ENCODE measurements around the gene COPA.
A peak's percentile ranks its signal among the peaks of the same experiment; 100 is the strongest.

COPA gene

DNA sequence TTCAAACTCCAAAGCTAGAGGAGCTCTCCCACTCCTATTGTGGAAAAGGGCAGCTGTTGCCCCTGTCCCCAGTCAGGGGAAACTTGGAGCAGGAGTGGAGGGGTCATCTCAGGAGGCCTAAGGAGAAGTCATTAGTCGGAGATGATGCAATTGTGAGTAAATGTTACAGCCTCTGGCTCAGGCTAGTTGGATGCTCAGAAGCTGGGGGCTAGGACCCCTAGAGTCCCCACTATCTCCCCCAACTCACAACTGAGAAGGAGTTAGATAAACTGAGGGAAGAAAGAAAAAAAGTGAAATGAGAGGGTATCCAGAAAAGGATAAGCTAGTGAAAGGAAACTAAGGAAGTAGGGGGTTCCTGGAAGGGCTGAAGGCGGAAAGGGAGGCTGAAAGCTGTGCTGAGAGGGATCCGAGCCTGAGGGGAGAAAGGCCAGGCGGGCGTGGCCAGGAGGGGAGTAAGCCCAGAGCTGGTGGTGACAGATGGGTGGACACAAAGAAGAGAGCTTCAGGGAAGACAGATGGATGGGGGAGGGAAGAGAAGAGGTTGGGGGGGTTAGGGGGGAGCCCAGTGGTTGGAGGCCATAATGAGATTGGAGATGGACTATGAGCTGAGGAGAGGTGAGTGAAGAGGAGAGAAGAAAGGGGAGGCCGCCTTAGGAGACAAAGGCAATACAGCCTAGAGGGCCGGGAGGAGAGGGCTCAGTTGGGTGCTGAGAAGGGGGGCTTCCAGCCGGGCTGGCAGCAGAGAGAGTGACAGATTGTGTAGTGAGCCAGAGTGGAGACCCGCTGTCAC, 19.3 kb upstream of the COPA start:
- DNase-seq (ENCODE audit: low spot score), result no peak

DNA sequence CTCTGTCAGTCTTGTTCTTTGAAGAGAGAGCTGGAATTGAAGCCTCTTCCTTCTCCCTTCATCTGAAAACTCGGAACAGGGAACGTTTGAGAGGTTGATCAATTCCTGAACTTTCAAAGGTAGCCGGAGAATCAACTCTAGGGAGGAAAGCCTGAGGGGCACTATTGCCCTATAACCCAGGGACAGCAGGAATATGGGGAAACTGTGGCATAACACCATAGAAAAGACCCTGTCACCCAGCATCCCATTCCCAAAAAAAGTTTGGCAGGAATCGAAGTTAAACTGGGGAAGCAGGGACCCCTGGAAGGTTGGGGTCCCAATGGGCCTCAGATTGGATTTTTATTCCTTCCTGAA, 18.7 kb upstream of the COPA start:
- DNase-seq (ENCODE audit: low spot score), result no peak

DNA sequence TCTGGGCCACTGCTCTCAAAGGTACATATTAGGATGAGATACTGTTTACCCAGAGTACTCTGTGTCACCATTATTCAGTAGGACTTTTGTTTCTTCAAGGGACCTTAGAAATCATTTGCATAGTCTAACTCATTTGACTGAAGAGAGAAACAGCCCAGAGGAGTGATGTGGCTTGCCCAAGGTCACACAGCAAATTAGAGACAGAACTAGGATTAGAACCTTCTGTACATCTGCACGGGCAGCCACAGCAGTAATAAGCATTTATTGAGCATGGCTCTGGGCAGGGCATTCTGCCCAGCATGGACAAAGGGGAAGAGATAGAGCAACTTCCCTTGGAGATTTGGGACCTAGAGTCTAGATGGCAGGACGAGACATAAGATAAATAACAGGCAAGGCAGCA, 18.1 kb upstream of the COPA start:
- DNase-seq (ENCODE audit: low spot score), result no peak

DNA sequence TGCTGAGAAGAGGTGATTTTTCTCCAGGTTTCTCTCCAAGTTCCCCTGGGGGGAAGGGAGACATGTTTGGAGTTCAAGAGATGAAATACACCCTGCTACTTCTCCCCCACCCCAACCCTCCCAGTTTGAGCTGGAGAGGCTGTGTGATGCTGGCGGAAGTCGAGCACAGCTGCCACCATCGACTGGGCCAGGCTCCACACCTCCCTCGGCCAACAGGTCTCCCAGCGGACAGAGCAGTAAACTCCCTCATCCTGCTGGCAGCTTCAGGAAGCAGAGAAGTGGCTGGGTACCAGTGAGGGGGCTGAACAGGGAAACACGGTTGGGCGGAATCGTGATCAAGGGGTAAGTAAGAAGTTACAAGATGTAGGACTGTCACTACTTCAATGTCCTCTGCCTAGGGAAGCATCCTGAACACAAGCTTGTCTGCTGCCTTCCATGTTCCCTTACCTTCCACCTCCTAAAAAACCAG, 17.2 kb upstream of the COPA start:
- no peak for DNase-seq (ENCODE audit: low spot score)

DNA sequence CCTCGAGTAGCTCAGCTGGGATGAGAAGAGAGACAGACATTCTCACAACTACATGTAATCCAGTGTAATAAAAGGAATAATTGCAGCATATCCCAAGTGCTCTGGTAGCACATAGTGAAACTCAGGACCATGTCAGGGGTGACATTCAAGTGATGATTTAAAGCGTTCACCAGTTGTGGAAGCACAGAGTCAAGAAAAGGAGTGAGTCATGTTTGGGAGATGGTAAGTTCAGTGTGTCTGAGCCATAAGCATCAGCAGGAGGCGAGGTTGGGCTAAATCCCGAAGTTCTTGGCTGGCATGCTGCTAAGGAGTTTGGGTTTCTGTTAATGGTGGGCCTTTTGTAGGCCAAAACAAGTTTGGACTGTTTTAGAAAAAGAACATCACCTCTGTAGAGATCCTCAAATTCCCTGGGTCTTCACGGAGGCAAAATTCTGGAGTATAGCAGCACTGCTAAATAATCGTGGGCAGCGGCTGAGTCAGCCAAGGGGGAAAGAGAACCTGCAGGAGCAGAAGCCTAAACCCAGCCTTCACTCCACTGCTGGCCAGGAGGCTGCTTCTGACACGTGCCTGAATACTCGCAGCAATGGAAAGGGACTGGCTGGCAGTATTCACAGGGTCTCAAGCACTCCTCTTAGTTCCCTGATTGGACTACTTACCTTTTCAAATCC, 16.6 kb upstream of the COPA start:
- DNase-seq (ENCODE audit: low spot score), result no peak

DNA sequence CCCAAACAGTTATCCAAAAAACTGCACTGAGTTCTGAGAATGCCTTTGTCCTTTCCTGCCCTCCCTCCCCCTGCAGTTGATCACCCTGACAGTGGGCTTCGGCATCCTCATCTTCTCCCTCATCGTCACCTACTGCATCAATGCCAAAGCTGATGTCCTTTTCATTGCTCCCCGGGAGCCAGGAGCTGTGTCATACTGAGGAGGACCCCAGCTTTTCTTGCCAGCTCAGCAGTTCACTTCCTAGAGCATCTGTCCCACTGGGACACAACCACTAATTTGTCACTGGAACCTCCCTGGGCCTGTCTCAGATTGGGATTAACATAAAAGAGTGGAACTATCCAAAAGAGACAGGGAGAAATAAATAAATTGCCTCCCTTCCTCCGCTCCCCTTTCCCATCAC, 15.0 kb upstream of the COPA start:
- DNase-seq (ENCODE audit: low spot score), result no peak

DNA sequence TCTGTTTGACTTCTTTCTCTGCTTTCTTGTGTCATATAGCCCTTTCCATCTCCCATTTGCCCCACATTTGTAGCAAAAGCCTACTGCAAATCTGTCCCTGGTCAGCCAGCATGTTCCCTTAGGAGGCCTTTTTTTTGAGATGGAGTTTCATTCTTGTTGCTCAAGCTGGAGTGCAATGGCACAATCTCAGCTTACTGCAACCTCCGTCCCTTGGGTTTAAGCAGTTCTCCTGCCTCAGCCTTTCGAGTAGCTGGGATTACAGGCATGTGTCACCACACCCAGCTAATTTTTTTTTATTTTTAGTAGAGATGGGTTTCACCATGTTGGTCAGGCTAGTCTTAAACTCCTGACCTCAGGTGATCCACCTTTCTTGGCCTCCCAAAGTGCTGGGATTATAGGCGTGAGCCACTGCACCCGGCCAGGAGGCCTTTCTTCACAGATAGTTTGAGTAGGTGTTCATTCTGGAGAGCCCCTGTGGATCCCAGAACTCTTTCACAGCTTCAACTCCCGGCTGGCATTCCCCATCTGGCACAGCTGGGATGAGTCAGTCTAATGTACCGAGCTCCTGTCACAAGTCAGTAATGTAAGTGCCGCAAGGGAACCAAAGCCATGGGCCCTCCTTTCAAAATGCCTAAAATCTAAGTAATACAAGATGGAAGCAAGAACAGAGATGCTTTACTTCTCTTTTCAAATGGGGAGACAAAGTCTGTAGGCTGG, 14.4 kb upstream of the COPA start:
- no peak for DNase-seq (ENCODE audit: low spot score)

DNA sequence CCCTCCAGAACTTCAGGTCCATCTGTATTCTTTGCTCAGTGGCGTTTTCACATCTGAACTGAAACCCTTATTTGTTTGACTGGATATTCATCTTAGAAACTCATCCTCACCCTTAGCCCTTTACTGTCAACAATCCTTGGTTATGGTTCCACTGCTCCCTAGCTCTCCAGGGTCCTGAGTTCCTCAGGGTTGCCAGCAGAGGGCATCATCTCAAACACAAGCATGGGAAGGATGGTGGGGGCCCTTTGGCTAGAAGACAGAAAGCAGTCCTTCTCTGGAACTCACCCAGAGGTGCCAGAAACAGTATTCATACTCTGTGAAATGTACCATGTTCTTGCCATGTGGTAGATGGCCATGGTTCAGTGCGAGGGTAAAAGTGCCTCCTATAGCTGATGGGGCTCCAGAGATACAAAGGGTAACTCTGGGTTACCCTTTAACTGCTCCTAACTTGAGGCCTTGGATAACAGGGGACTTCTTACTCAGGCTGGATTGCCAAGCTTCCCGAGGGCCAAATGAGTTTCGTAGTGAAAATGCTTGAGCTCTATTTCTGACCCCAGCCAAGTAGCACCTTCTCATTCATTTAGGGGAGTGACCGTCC, 11.4 kb upstream of the COPA start:
- peak; percentile 44 for DNase-seq (ENCODE audit: low spot score)

DNA sequence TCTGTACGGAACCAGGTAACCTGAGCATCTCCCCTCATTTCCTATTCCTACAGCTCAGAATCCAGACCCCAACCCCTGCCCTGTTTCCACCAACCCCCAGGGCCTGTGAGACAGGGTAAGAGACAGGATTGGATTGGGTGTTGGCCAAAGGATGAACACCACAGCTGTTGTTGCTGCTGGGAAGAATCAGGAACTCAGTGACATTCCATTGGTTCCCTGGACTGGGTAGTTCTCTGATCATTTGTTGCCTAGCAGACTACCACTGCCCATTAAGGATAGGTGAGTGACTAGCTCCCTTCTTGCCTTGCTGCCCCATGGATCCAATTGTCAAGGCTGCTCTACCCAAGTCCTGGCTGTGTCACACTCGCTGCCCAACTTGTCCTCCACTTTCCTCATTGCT, 10.2 kb upstream of the COPA start:
- no peak for DNase-seq (ENCODE audit: low spot score)

DNA sequence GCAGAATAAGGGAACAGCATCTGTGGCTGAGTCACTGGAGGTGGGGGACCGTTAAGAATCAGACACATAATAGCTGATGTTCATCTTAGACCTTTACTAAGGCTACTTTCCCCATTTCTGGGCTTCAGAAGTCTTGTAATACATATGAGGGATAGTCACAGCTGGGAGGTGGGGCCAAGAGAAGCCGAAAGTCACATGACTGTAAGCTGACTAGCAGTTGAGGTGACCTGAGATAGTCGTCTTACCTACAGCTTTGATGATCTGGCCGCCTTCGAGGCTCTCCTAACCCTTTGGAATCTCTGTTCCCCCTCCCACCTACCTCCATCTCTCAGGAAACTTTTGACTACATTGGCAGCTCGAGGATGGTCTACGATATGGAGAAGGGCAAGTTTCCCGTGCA, 9.5 kb upstream of the COPA start:
- no peak for DNase-seq (ENCODE audit: low spot score)

DNA sequence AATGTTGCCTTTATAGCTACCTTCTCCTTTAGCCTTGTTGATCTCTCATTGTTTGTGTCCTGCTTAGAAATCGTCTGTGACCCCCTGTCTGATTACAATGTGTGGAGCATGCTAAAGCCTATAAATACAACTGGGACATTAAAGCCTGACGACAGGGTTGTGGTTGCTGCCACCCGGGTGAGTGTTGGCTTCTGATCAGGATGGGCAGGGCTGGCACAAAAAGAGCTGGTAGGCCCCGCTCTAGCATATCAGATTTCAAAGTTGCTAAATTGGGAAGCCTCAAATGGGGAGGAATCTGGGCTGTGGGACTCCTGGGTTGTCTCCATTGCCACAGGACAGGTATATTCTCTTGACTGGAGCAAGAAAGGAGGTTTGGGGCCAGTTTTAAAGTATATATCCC, 8.6 kb upstream of the COPA start:
- DNase-seq (ENCODE audit: low spot score), result no peak

DNA sequence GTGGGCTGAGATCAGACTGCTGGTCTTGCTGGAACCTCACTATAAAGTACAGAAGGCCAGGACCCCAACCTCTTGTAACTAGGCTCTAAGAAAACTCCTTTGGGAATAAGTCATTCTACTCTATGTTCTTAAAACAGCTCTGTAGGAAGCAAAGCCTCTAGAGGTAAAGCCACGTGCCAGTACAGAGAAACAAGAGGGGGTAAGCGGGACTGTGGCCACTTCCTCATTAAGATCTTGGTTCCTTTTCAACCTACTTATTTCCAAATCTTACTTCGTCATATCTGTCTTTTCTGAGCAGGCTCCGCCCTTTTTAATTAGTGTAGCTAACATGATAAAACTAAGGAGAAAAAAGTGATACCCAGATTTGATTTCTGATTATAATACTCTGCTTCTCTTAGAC, 3.9 kb upstream of the COPA start:
- DNase-seq (ENCODE audit: low spot score), result peak; percentile 38

DNA sequence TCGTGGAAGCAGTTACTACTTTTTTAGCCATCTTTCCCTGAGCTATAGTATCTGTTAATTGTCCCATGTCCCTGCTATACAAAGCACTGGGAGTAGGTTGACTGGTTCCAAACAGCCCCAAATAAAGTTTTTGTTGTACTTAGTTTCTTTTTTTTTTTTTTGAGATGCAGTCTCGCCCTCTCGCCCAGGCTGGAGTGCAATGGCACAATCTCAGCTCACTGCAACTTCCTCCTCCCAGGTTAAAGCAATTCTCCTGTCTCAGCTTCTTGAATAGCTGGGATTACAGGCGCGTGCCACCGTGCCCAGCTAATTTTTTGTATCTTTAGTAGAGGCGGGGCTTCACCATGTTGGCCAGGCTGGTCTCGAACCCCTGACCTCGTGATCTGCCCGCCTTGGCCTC, 3.4 kb upstream of the COPA start:
- DNase-seq (ENCODE audit: low spot score), result no peak

DNA sequence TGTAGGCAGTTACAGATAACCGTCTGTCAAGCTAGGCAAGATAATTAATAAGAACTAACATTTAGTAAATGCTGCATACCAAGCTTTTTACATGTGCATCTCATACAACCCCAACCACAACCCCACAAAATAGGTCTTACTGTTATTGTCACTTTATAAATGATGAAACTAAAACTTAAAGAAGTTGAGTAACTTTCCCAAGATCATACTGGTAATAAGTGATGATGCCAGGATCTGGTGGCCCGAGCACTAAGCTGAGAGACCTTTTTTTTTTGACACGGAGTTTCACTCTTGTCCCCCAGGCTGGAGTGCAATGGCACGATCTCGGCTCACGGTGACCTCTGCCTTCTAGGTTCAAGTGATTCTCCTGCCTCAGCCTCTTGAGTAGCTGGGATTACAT, 1.9 kb upstream of the COPA start:
- no peak for DNase-seq (ENCODE audit: low spot score)

DNA sequence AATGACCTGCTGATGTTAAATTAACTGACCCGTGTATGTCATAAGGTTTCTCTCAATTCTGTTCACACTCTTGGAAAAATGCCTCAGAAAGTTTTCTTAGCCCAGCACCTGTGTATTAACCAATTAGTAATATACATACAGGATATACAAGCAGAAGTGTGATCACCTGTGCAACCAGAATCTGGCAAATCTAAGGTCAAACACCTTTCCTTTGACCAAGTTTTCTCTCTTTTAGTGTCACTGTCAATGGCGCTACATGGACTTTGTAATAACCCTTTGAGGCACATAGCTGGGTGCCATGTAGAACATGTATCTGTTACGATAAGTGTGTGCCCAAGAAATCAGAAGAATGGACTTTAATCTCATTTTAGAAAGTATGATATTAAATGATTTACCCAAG, 1.2 kb upstream of the COPA start:
- no peak for DNase-seq (ENCODE audit: low spot score)

DNA sequence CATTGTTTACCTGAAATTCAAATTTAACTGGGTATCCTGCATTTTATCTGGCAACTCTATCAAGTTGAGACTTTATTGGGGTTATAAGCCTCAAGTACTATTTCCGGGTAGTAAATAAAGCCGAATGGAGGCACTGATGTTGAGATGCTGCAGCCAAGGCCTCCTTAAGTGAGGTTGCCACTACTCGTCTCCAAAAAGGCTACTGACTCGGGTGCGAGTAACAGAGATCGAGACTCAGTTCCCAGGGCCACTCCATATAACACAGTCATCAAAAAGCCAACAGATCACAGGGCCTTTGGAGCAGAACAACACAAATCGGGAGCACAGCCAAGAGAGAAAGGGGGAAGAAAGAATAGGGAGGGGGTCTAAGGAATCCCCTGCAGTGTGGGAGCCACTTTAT, 524 bp downstream of the COPA start:
- no peak for DNase-seq (ENCODE audit: low spot score)

DNA sequence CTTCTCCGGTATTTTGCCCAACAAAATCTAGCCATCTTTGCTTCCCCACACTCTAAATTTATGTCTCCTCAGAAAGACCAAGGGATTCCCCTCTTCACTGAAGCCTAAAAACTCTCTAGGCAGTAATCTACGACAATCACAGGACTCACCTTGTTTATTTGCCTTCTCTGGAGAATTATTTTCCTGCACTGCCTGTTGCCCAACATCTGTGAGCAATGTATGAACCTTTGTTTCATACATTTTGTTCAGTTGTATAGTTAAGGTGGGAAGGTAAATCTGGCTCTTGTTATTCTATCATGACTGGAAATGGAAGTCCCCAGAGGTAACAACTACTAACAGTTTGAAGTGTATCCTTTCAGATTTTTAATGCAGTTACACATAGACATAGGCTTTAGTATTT, 2.2 kb downstream of the COPA start:
- no peak for DNase-seq (ENCODE audit: low spot score)

DNA sequence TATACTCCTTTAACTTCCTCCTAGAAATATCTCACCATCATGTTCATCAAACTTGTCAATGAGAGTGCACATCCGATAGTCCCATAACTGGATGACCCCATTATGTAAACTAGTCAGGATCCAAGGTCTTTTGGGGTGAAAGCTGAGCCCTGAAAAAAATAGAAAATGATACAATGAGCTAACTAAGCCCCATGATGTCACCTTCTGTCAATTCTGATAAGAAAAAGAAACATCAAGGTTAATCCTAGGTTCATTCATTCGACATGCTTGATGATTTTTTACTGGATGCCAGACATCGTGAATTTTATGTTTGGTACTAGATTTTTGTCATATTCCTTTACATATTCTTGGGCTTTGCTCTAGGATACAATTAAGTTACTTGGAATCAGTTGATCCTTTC, 2.9 kb downstream of the COPA start:
- no peak for DNase-seq (ENCODE audit: low spot score)

DNA sequence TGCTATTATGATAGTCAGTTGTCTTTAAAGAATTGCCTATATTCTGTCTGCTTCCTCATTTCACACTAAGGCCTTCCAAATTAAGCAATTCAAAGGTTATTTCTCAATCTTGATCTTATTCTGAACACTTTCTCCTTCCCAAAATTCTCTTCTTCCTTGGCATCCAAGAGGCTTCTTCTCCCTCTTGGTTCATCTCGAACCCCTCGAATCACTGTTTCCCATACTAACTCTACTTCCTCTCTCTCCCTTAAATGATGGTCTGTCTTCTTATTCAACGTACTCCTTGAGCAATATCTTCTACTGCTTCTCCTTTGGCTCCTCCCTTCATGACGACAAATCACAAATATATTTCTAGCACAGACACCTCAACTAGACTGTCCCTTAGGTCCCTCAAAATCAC, 4.5 kb downstream of the COPA start:
- no peak for DNase-seq (ENCODE audit: low spot score)

DNA sequence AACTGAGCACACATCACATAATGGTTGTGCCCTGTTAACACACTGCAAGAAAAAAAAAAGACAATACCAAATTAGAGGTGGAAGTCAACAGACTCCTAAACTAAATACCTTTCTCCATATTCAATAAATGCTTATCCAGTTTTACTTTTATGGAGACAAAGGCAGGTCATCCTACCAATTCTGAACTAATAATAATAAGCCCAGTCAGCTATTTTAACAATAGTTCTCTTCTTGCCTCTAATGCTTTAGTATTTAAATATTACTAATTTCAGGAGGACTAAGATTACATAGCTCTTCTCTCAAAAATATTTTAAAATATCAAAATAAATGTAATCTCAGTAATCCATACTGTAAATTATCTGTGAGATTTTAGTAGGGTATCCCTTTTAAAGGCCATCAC, 10.5 kb downstream of the COPA start:
- DNase-seq (ENCODE audit: low spot score), result no peak

DNA sequence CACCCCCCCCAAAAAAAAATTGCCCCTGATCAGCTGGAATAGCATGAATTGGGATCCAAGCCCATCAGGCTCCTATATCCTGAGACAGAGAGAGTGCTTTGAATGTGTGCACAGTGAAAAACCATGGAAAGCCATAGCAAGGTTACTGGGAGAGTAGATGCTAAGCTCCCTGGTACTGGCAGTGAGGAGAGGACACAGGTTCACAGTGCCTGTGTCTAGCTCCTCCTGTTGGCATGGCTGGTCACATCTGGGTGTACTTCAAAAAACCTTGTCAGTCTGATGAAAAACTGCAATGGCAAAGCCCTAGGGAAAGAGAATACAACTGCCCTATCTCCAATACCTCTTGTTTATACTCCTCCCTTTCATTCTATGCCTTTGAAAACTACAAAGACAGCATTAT, 12.9 kb downstream of the COPA start:
- no peak for DNase-seq (ENCODE audit: low spot score)

DNA sequence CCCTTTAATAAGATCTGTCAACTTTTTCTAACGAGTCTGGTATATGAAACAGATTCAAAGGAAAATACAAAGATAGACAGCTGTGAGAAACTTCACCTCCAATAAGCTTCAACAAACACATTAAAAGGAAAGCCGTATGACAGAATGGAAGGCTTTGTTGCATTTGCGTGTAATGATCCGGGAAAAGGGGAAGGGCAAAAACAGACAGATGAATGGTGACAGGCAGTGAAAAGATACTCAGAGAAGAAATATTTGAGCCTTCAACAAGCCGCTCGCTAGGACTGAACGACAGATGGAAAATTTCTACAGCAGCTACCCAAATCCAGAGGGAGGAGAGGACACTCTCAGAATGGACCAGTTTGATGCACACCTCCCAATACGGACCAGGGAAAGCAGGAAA, 14.9 kb downstream of the COPA start:
- DNase-seq (ENCODE audit: low spot score), result peak; percentile 77

DNA sequence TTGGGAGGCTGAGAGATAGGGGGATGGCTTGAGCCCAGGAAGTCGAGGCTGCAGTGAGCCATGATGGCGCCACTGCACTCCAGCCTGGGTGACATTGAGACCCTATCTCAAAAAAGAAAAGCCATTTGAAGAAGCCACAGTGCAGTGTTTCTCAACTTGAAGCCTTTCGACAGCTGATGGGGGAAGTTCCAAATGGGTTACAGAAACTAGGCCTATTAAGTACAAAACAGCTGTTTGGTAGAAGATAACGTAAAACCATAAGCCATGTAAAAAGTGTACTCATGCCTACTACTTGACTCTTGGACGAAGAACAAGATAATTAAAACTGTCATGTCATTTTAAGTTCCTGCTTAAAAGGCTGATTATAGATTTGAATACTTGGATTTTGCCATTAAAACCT, 16.6 kb downstream of the COPA start:
- DNase-seq (ENCODE audit: low spot score), result no peak

All from Ammon's horn (tissue), 1 donor.